GM12864 (cell line): ENCODE data around the gene TBKBP1.

Experiments
- DNase-seq: peaks from one replicate; pipeline ENCODE4 v3.0.0-alpha.2; 2011; ENCODE audit warnings: low read depth
- H3K4me3 ChIP-seq: 2 replicates; pipeline ENCODE4 v1.5.1; 2011; ENCODE audit warnings: mild to moderate bottlenecking, low read depth, low read length, control low read depth
- CTCF ChIP-seq: IDR thresholded peaks from 2 replicates; pipeline ENCODE4 v1.5.1; 2011; ENCODE audit warnings: low read depth, mild to moderate bottlenecking, moderate library complexity, low read length, control low read depth, inconsistent platforms; ENCODE audit errors: missing control alignments

TBKBP1 gene

GRCh38 chr17:47704736-47705135 lies 10.8 kb downstream of the TBKBP1 start:
- no peak overlapping the region for H3K4me3 ChIP-seq
- no peak for DNase-seq
- TF ChIP-seq CTCF = no peak

GRCh38 chr17:47705536-47706530 lies 11.9 kb downstream of the TBKBP1 start:
- no peak overlapping the region for H3K4me3 ChIP-seq
- TF ChIP-seq CTCF = no peak
- no peak for DNase-seq

GRCh38 chr17:47707056-47707804 lies 13.3 kb downstream of the TBKBP1 start:
- H3K4me3 ChIP-seq = no peak overlapping the region

GRCh38 chr17:47707884-47708283 lies 13.9 kb downstream of the TBKBP1 start:
- no peak for TF ChIP-seq CTCF
- DNase-seq = no peak
- no peak overlapping the region for H3K4me3 ChIP-seq

More at GRCh38 chr17:47707056-47707804, 13.3 kb downstream of the TBKBP1 start:
- no peak for DNase-seq
- no peak for TF ChIP-seq CTCF

GRCh38 chr17:47708312-47708863 lies 14.4 kb downstream of the TBKBP1 start:
- no peak for TF ChIP-seq CTCF
- no peak overlapping the region for H3K4me3 ChIP-seq
- no peak for DNase-seq

- TF ChIP-seq CTCF = no peak
- no peak overlapping the region for H3K4me3 ChIP-seq
- DNase-seq = no peak
Observed at GRCh38 chr17:47708864-47709541, 15.0 kb downstream of the TBKBP1 start.
